Measurements from ENCODE around the gene SLC38A3. TPM values are rescaled to one million over a fixed set of nuclear protein-coding genes. Genes with fewer than 3 reads are reported as not detected.

The SLC38A3 gene
- total and polyA plus RNA-seq, 2 of the 8 experiments (the other 6 are each of a cell fraction or from before 2014, with no cell fraction given) = 1.2 to 3.7 TPM

DNA sequence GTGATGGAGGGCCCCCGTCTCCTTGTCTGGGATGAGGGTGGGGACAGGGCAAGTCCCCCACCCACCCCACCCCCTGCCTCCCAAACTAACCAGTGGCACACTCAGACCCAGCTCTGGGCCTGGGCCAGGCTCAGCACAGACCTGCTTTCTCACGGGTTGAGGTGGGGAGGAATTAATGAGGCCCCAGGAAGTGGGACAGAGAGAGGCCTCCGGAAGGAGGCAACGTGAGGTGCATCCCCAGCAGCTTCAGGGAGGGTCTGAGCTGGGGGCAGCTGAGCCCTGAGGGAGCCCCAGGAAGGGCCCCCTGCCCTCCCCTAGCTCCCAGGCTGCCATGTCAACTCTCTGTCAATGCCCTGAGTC lies 16.0 kb downstream of the SLC38A3 start (continued):
- TF ChIP-seq POU5F1 (IDR thresholded peaks at IDR 0.05; ENCODE audit: low read depth, low read length) = no peak
- TF ChIP-seq CBX5 (IDR thresholded peaks at IDR 0.05; ENCODE audit: low read depth, low read length) = no peak
- TF ChIP-seq SIX5 (IDR thresholded peaks at IDR 0.05; ENCODE audit: low read depth, low read length) = no peak
- TF ChIP-seq EGR1 (IDR thresholded peaks at IDR 0.05; ENCODE audit: borderline replicate concordance, low read depth, low read length) = no peak
- TF ChIP-seq EP300 (IDR thresholded peaks at IDR 0.05; ENCODE audit: borderline replicate concordance in 1 of 2, low read depth in 2 of 2, low read length in 2 of 2) = no peak

All from H1 (cell line).